ENCODE results near the gene PTGR3. TPM values are rescaled to one million over a fixed set of nuclear protein-coding genes. Genes with fewer than 3 reads are reported as not detected.

PTGR3 gene
- total and polyA plus RNA-seq, 2 of the 8 experiments (the other 6 are each of a cell fraction or from before 2014, with no cell fraction given), result 2.0 to 3.6 TPM

GRCh38 chr18:75250471-75250821, 41.5 kb upstream of the PTGR3 start:
- H4K20me1 ChIP-seq (replicated peaks in 1 of 2; ENCODE audit: control insufficient read depth in 1 of 2, insufficient read depth in 2 of 2, low read length in 2 of 2), result no peaks in the 10 kb centered on the region
- H3K79me2 ChIP-seq (ENCODE audit: control insufficient read depth in 1 of 2, insufficient read depth in 2 of 2, low read length in 2 of 2), result no peaks in the 10 kb centered on the region
- no peaks in the 10 kb centered on the region for H3K9me3 ChIP-seq (ENCODE audit: insufficient read depth in 2 of 2, low read depth in 1 of 2, low read length in 1 of 2)
- H2AK5ac ChIP-seq (ENCODE audit: low read depth, low read length), result no peak overlapping the region
- H3K14ac ChIP-seq (ENCODE audit: insufficient read length), result no peak overlapping the region
- no peaks in the 10 kb centered on the region for H3K23me2 ChIP-seq (ENCODE audit: low read depth, low read length)
- H2BK120ac ChIP-seq (replicated peaks; ENCODE audit: low read depth, low read length), result no peak overlapping the region
- H4K91ac ChIP-seq (replicated peaks; ENCODE audit: insufficient read length, low read length), result no peak overlapping the region
- WGBS, 2 experiments (ENCODE audit: extremely low coverage in 1 of 2, insufficient coverage in 1 of 2, insufficient read length in 1 of 2, insufficient replicate concordance in 2 of 2, low coverage in 1 of 2, low lambda C conversion rate in 2 of 2, missing lambda C conversion rate in 1 of 2), result 91% methylated on average over 14 of the region's 20 CpGs; no CpG with 5 or more reads in 1 of the 2 experiments
- no peak overlapping the region for H3K9ac ChIP-seq (replicated peaks in 1 of 4; ENCODE audit: extremely low read depth in 1 of 4, low read depth in 3 of 4, low read length in 3 of 4)
- H4K5ac ChIP-seq (ENCODE audit: insufficient read length, low read depth, low read length), result no peak overlapping the region
- TF ChIP-seq EGR1 (IDR thresholded peaks at IDR 0.05; ENCODE audit: borderline replicate concordance, low read depth, low read length), result no peak
- no peak for TF ChIP-seq RAD21 (IDR thresholded peaks at IDR 0.05 in 1 of 2, conservative IDR thresholded peaks at IDR 0.05 in 1 of 2; ENCODE audit: low read depth in 2 of 2, low read length in 2 of 2)
- TF ChIP-seq RBBP5 (IDR thresholded peaks at IDR 0.05; ENCODE audit: borderline replicate concordance, low read depth, low read length), result no peak
- no peak for TF ChIP-seq POLR2A (IDR thresholded peaks at IDR 0.05; ENCODE audit: control extremely low read depth in 1 of 2, low read depth in 2 of 2, low read length in 2 of 2)
- TF ChIP-seq PHF8 (conservative IDR thresholded peaks at IDR 0.05; ENCODE audit: low read depth, low read length), result no peak
- TF ChIP-seq BCL11A (IDR thresholded peaks at IDR 0.05; ENCODE audit: low read depth in 2 of 2, low read length in 2 of 2), result no peak
- TF ChIP-seq RFX5 (IDR thresholded peaks at IDR 0.05; ENCODE audit: borderline replicate concordance, low read depth, low read length), result no peak
- TF ChIP-seq KDM1A (IDR thresholded peaks at IDR 0.05; ENCODE audit: borderline replicate concordance, low read length), result no peak
- no peak for TF ChIP-seq CREB1 (IDR thresholded peaks at IDR 0.05)
- TF ChIP-seq POLR2AphosphoS5 (IDR thresholded peaks at IDR 0.05; ENCODE audit: low read depth, low read length), result no peak
- no peak for TF ChIP-seq HDAC2 (IDR thresholded peaks at IDR 0.05; ENCODE audit: borderline replicate concordance in 1 of 2, low read depth in 2 of 2, low read length in 2 of 2)
- TF ChIP-seq KDM4A (IDR thresholded peaks at IDR 0.05; ENCODE audit: low read depth, low read length, severe bottlenecking), result no peak
- TF ChIP-seq ZNF274 (IDR thresholded peaks at IDR 0.05; ENCODE audit: borderline replicate concordance, extremely low read depth, low read length), result no peak
- peak overlapping the region; percentile 68 for H4K8ac ChIP-seq (ENCODE audit: extremely low read depth, insufficient read depth, low read length)
- FAIRE-seq (no peak), DNase-seq (ENCODE audit: low read depth in 1 of 2, low spot score in 2 of 2) (no peak)
- H2BK5ac ChIP-seq (ENCODE audit: low read depth, low read length), result no peak overlapping the region
- H3K4me3 ChIP-seq (ENCODE audit: extremely low read depth in 1 of 4, insufficient read depth in 2 of 4, low read depth in 3 of 4, low read length in 4 of 4), result no peak overlapping the region
- no peak overlapping the region for H3K4ac ChIP-seq (replicated peaks; ENCODE audit: insufficient read length, low read depth, low read length)
- H3K23ac ChIP-seq (ENCODE audit: insufficient read length), result no peak overlapping the region
- no peaks in the 10 kb centered on the region for H3K27me3 ChIP-seq (replicated peaks in 1 of 4; ENCODE audit: control insufficient read depth in 3 of 4, extremely low read depth in 1 of 4, insufficient read depth in 3 of 4, low read length in 3 of 4)
- no peak overlapping the region for H2BK12ac ChIP-seq (ENCODE audit: low read depth, low read length)
- no peak overlapping the region for H3K56ac ChIP-seq (replicated peaks; ENCODE audit: insufficient read length, low read depth, low read length)
- H3K4me1 ChIP-seq (replicated peaks in 1 of 4; ENCODE audit: control insufficient read depth in 3 of 4, insufficient read depth in 4 of 4, low read length in 3 of 4), result no peaks in the 10 kb centered on the region
- POLR2A ChIA-PET (ENCODE audit: partially characterized antibody), result no interaction called here
- no peak overlapping the region for H2BK20ac ChIP-seq (ENCODE audit: low read length)
- no peak overlapping the region for H3K18ac ChIP-seq (ENCODE audit: extremely low read depth, low read length)
- no peaks in the 10 kb centered on the region for H3K36me3 ChIP-seq (ENCODE audit: control insufficient read depth in 2 of 4, insufficient read depth in 4 of 4, low read length in 3 of 4)
- no peak overlapping the region for H3K4me2 ChIP-seq (ENCODE audit: insufficient read depth in 1 of 2, low read depth in 2 of 2, low read length in 2 of 2)
- no peak overlapping the region for H3K27ac ChIP-seq (ENCODE audit: low read depth, low read length)
- no peaks in the 10 kb centered on the region for H3K79me1 ChIP-seq (ENCODE audit: low read depth, low read length)
- CTCF ChIA-PET (ENCODE audit: partially characterized antibody), result interaction anchor here (0.5 kb wide), 1 partner anchor 261 kb away, joined by 3 read pairs; no protein-coding TSS in a partner anchor
- no peak overlapping the region for H2AFZ ChIP-seq (ENCODE audit: low read length)
- no peak overlapping the region for H2BK15ac ChIP-seq (ENCODE audit: low read length)

Measured in H1 (cell line).